Heart left ventricle (tissue), 13 donors: ENCODE measurements around the gene COL10A1.
"Not testable (repeated sequence)": the region's sequence is repeated elsewhere in the genome, so short reads cannot be mapped to it uniquely, and the experiment has no call there.

ENCODE experiments used
- POLR2A ChIP-seq, 2 donors: fragments of 450-650 bp; IDR thresholded peaks; one replicate each; pipeline ENCODE4 v1.6.1; 2017; ENCODE audit warnings: antibody characterized with exemption in 2 of 2, mild to moderate bottlenecking in 2 of 2, moderate library complexity in 2 of 2
- TF ChIP-seq, protein P1 (sequence below), 12 donors: fragments of 200-600 bp; sonication (generic) in 4 of 12; IDR thresholded peaks; one replicate each; pipeline versions ENCODE4 v1.5.0 to v1.8.0; 2018 to 2022; ENCODE audit warnings: antibody characterized with exemption in 12 of 12, mild to moderate bottlenecking in 5 of 12
- donor health status: ischemic (EF 13 %, LVEDD 7.1; RV severe dilation, severe dysfunction).
- donor health status: DM: no; HTN: yes; CAD: no.
- donor health status: DM: no; HTN: no; CAD: no.
- donor health status: ischemic (EF 25% LVEDD 6.9; RV normal size, moderate dysfunction).
- donor health status: ischemic (EF 25% LVEDD 5.7; RV mildly dilated, moderate dysfunction).
- donor health status: ischemic (EF 35%, LVEDD 5.7; RV mildly dilated, moderate dysfunction).
- donor health status: nonischemic (EF 11% LVEDD 7.7; RV severe dilation, severe dysfunction).
- donor health status: DM: yes; HTN: yes; CAD: no.
- donor health status: PGD.
- donor health status: ischemic (EF 29% LVEDD 5.4; RV normal size, mild dysfunction).
- donor health status: nonischemic (EF 23%, LVEDD 6.1; RV moderate dilation, normal function).

DNA sequence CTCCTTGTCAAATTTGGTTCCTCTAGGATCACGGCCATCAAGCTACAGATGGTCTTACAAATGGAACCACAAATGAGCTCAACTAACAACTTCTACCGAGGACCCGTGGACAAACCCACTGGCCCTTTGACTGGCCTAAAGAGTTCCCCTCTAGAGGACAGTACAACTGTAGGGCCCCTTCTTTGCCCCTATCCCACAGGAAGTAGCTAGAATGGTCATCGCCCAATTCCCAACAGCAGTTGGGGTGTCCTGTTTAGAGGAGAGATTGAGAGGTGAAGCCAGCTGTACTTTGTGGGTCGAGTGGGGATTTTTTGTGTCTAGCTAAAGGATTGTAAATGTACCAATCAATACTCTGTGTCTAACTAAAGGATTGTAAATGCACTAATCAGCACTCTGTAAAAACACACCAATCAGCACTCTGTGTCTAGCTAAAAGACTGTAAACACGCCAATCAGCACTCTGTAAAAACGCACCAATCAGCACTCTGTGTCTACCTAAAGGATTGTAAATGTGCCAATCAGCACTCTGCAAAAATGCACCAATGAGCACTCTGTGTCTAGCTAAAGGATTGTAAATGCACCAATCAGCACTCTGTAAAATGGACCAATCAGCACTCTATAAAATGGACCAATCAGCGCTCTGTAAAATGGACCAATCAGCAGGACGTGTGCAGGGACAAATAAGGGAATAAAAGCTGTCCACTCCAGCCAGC lies 29.7 kb downstream of the COL10A1 start:
- TF ChIP-seq POLR2A (IDR thresholded peaks at IDR 0.05), result not testable (repeated sequence)
- TF ChIP-seq, protein P1, sequence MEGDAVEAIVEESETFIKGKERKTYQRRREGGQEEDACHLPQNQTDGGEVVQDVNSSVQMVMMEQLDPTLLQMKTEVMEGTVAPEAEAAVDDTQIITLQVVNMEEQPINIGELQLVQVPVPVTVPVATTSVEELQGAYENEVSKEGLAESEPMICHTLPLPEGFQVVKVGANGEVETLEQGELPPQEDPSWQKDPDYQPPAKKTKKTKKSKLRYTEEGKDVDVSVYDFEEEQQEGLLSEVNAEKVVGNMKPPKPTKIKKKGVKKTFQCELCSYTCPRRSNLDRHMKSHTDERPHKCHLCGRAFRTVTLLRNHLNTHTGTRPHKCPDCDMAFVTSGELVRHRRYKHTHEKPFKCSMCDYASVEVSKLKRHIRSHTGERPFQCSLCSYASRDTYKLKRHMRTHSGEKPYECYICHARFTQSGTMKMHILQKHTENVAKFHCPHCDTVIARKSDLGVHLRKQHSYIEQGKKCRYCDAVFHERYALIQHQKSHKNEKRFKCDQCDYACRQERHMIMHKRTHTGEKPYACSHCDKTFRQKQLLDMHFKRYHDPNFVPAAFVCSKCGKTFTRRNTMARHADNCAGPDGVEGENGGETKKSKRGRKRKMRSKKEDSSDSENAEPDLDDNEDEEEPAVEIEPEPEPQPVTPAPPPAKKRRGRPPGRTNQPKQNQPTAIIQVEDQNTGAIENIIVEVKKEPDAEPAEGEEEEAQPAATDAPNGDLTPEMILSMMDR (IDR thresholded peaks at IDR 0.05), result not testable (repeated sequence)
